HEK293 (cell line): ENCODE data around the gene BTBD18.

Experiments used
- CTCF ChIA-PET: fragments of 350-600 bp; formaldehyde crosslinking; extraction: SDS; loops from one replicate; lab custom pipeline; 2021; ENCODE audit warnings: antibody characterized with exemption; lab: Yijun Ruan, JAX
- POLR2A ChIA-PET: fragments of 300-600 bp; formaldehyde crosslinking; extraction: SDS; loops from one replicate; lab custom pipeline; 2020; ENCODE audit warnings: antibody characterized with exemption, inconsistent platforms; lab: Yijun Ruan, JAX
- H3K27ac ChIP-seq: fragments of 200-500 bp; sonication (Bioruptor generic); 2 replicates; pipeline ENCODE4 v1.5.1; 2014; ENCODE audit warnings: low read depth, low read length, control low read depth, inconsistent platforms; ENCODE audit errors: extremely low read depth
- H3K36me3 ChIP-seq, 2 experiments: fragments of 200-500 bp in 1 of 2; sonication (Bioruptor generic) in 1 of 2; 1 replicate in 1 of 2; 2 replicates in 1 of 2; pipeline ENCODE4 v1.5.1; 2014 to 2017; ENCODE audit warnings: inconsistent platforms in 2 of 2, low read length in 2 of 2; ENCODE audit not compliant: control insufficient read depth in 2 of 2, insufficient read depth in 1 of 2
- H3K4me1 ChIP-seq: fragments of 200-500 bp; sonication (Bioruptor generic); 2 replicates; pipeline ENCODE4 v1.5.1; 2014; ENCODE audit warnings: mild to moderate bottlenecking, low read length, inconsistent platforms; ENCODE audit not compliant: control insufficient read depth, insufficient read depth
- H3K4me3 ChIP-seq: 2 replicates; pipeline ENCODE4 v1.5.1; 2011; ENCODE audit warnings: low read depth, mild to moderate bottlenecking, control low read depth, low read length, moderate library complexity
- H3K9me3 ChIP-seq: fragments of 200-500 bp; sonication (Bioruptor generic); 2 replicates; pipeline ENCODE4 v1.5.1; 2014; ENCODE audit warnings: low read depth, low read length, inconsistent platforms; ENCODE audit not compliant: control insufficient read depth, insufficient read depth
- FEZF1 ChIP-seq: fragments of 450-650 bp; formaldehyde crosslinking; IDR thresholded peaks from 2 replicates; pipeline ENCODE4 v1.5.1; 2016; ENCODE audit warnings: missing biosample characterization, missing genetic modification characterization
- MYNN ChIP-seq: fragments of 450-650 bp; formaldehyde crosslinking; IDR thresholded peaks from 2 replicates; pipeline ENCODE4 v1.5.1; 2016; ENCODE audit warnings: missing biosample characterization, missing genetic modification characterization, borderline replicate concordance
- SALL2 ChIP-seq: fragments of 450-650 bp; formaldehyde crosslinking; IDR thresholded peaks from 2 replicates; pipeline ENCODE4 v1.5.0; 2017; ENCODE audit warnings: missing biosample characterization, mild to moderate bottlenecking, missing genetic modification characterization, borderline replicate concordance
- SCRT1 ChIP-seq: fragments of 450-650 bp; formaldehyde crosslinking; IDR thresholded peaks from 2 replicates; pipeline ENCODE4 v1.5.1; 2016; ENCODE audit warnings: missing biosample characterization, missing genetic modification characterization, borderline replicate concordance
- SP2 ChIP-seq: fragments of 450-650 bp; formaldehyde crosslinking; IDR thresholded peaks from 2 replicates; pipeline ENCODE4 v1.5.1; 2016; ENCODE audit warnings: missing biosample characterization, missing genetic modification characterization
- WT1 ChIP-seq: fragments of 450-650 bp; formaldehyde crosslinking; IDR thresholded peaks from 2 replicates; pipeline ENCODE4 v1.5.1; 2016; ENCODE audit warnings: missing biosample characterization, missing genetic modification characterization
- ZBTB17 ChIP-seq: fragments of 450-650 bp; formaldehyde crosslinking; IDR thresholded peaks from 2 replicates; pipeline ENCODE4 v1.5.1; 2016; ENCODE audit warnings: missing biosample characterization, missing genetic modification characterization
- ZEB2 ChIP-seq: fragments of 450-650 bp; formaldehyde crosslinking; IDR thresholded peaks from 2 replicates; pipeline ENCODE4 v1.5.1; 2016; ENCODE audit warnings: missing biosample characterization, missing genetic modification characterization
- ZNF112 ChIP-seq: fragments of 450-650 bp; formaldehyde crosslinking; IDR thresholded peaks from 2 replicates; pipeline ENCODE4 v1.5.0; 2017; ENCODE audit warnings: missing biosample characterization, missing genetic modification characterization
- ZNF121 ChIP-seq: fragments of 450-650 bp; formaldehyde crosslinking; IDR thresholded peaks from 2 replicates; pipeline ENCODE4 v1.5.1; 2016; ENCODE audit warnings: missing biosample characterization, missing genetic modification characterization
- ZNF223 ChIP-seq: fragments of 450-650 bp; formaldehyde crosslinking; IDR thresholded peaks from 2 replicates; pipeline ENCODE4 v1.5.1; 2016; ENCODE audit warnings: missing biosample characterization, missing genetic modification characterization
- ZNF324 ChIP-seq: fragments of 450-650 bp; formaldehyde crosslinking; IDR thresholded peaks from 2 replicates; pipeline ENCODE4 v1.5.1; 2016; ENCODE audit warnings: missing biosample characterization, missing genetic modification characterization
- ZNF341 ChIP-seq: fragments of 450-650 bp; formaldehyde crosslinking; IDR thresholded peaks from 2 replicates; pipeline ENCODE4; 2016; ENCODE audit warnings: low read depth, missing biosample characterization, missing genetic modification characterization
- ZNF48 ChIP-seq: fragments of 450-650 bp; formaldehyde crosslinking; IDR thresholded peaks from 2 replicates; pipeline ENCODE4 v1.5.1; 2016; ENCODE audit warnings: missing biosample characterization, missing genetic modification characterization
- ZNF529 ChIP-seq: fragments of 450-650 bp; formaldehyde crosslinking; IDR thresholded peaks from 2 replicates; pipeline ENCODE4 v1.5.1; 2017; ENCODE audit warnings: missing genetic modification characterization, missing biosample characterization; ENCODE audit not compliant: insufficient replicate concordance
- ZNF530 ChIP-seq: fragments of 450-650 bp; formaldehyde crosslinking; IDR thresholded peaks from 2 replicates; pipeline ENCODE4 v1.5.1; 2016; ENCODE audit warnings: low read depth, missing biosample characterization, missing genetic modification characterization
- ZNF561 ChIP-seq: fragments of 450-650 bp; IDR thresholded peaks from 2 replicates; pipeline ENCODE4 v1.5.1; 2018; ENCODE audit warnings: missing biosample characterization, missing genetic modification characterization, borderline replicate concordance
- ZNF571 ChIP-seq: fragments of 450-650 bp; formaldehyde crosslinking; IDR thresholded peaks from 2 replicates; pipeline ENCODE4 v1.5.0; 2017; ENCODE audit warnings: missing biosample characterization, missing genetic modification characterization
- ZNF580 ChIP-seq: fragments of 450-650 bp; formaldehyde crosslinking; IDR thresholded peaks from 2 replicates; pipeline ENCODE4 v1.5.1; 2016; ENCODE audit warnings: missing biosample characterization, missing genetic modification characterization
- ZNF596 ChIP-seq: fragments of 450-650 bp; IDR thresholded peaks from 2 replicates; pipeline ENCODE4 v1.5.0; 2018; ENCODE audit warnings: missing biosample characterization, mild to moderate bottlenecking, missing genetic modification characterization, moderate library complexity
- ZNF600 ChIP-seq: fragments of 450-650 bp; formaldehyde crosslinking; IDR thresholded peaks from 2 replicates; pipeline ENCODE4 v1.5.1; 2016; ENCODE audit warnings: missing biosample characterization, missing genetic modification characterization
- ZNF621 ChIP-seq: fragments of 450-650 bp; formaldehyde crosslinking; IDR thresholded peaks from 2 replicates; pipeline ENCODE4 v1.5.1; 2017; ENCODE audit warnings: missing biosample characterization, missing genetic modification characterization
- ZNF660 ChIP-seq: fragments of 450-650 bp; IDR thresholded peaks from 2 replicates; pipeline ENCODE4 v1.5.1; 2018; ENCODE audit warnings: missing biosample characterization, mild to moderate bottlenecking, missing genetic modification characterization
- ZNF701 ChIP-seq: fragments of 450-650 bp; formaldehyde crosslinking; IDR thresholded peaks from 2 replicates; pipeline ENCODE4 v1.5.1; 2016; ENCODE audit warnings: missing biosample characterization, missing genetic modification characterization
- ZNF707 ChIP-seq: fragments of 450-650 bp; formaldehyde crosslinking; IDR thresholded peaks from 2 replicates; pipeline ENCODE4 v1.5.1; 2016; ENCODE audit warnings: missing biosample characterization, missing genetic modification characterization
- ZNF776 ChIP-seq: fragments of 450-650 bp; formaldehyde crosslinking; IDR thresholded peaks from 2 replicates; pipeline ENCODE4 v1.5.0; 2017; ENCODE audit warnings: missing biosample characterization, missing genetic modification characterization, borderline replicate concordance
- ZNF785 ChIP-seq: fragments of 450-650 bp; formaldehyde crosslinking; IDR thresholded peaks from 2 replicates; pipeline ENCODE4 v1.5.1; 2016; ENCODE audit warnings: missing biosample characterization, missing genetic modification characterization
- ZNF843 ChIP-seq: fragments of 450-650 bp; formaldehyde crosslinking; IDR thresholded peaks from 2 replicates; pipeline ENCODE4 v1.5.1; 2016; ENCODE audit warnings: missing biosample characterization, missing genetic modification characterization
- TF ChIP-seq, protein P1 (sequence below): fragments of 450-650 bp; formaldehyde crosslinking; IDR thresholded peaks from 2 replicates; pipeline ENCODE4 v1.5.1; 2016; ENCODE audit warnings: missing biosample characterization, missing genetic modification characterization
- TF ChIP-seq, protein P2 (sequence below): fragments of 450-650 bp; formaldehyde crosslinking; IDR thresholded peaks from 2 replicates; pipeline ENCODE4 v1.5.1; 2016; ENCODE audit warnings: missing biosample characterization, missing genetic modification characterization
- TF ChIP-seq, protein P3 (sequence below): fragments of 450-650 bp; formaldehyde crosslinking; IDR thresholded peaks from 2 replicates; pipeline ENCODE4 v1.5.1; 2016; ENCODE audit warnings: missing biosample characterization, missing genetic modification characterization
- TF ChIP-seq, protein P4 (sequence below): fragments of 450-650 bp; formaldehyde crosslinking; IDR thresholded peaks from 2 replicates; pipeline ENCODE4 v1.5.1; 2016; ENCODE audit warnings: missing biosample characterization, missing genetic modification characterization, borderline replicate concordance

The BTBD18 gene

GRCh38 chr11:57778318-57779037 is 26.9 kb upstream of the BTBD18 start:
- Histone ChIP-seq H3K4me3 (peak overlapping the region; percentile 18), H3K4me1 (peaks cover 12% of the 10 kb centered on the region; the same call in 1 of the 2 replicates), H3K9me3 (no peaks in the 10 kb centered on the region), H3K36me3 (no peaks in the 10 kb centered on the region), H3K27ac (peak overlapping the region; percentile 50)
- ChIA-PET POLR2A (interaction anchor here (0.8 to 2.1 kb wide), 10 partner anchors 10 to 138 kb away, joined by 3 to 50 read pairs (median 6); partner anchors contain the start of genes BTBD18, CTNND1, MED19 and SELENOH), CTCF (interaction anchor here (0.7 to 1.4 kb wide), 6 partner anchors 13 to 542 kb away, joined by 3 to 14 read pairs (median 4); partner anchors contain the start of genes BTBD18 and CTNND1)
- TF ChIP-seq ZNF701 (tag by site-specific recombination): no peak
- TF ChIP-seq ZNF843: no peak
- no peak for TF ChIP-seq ZNF121
- TF ChIP-seq, protein P1, sequence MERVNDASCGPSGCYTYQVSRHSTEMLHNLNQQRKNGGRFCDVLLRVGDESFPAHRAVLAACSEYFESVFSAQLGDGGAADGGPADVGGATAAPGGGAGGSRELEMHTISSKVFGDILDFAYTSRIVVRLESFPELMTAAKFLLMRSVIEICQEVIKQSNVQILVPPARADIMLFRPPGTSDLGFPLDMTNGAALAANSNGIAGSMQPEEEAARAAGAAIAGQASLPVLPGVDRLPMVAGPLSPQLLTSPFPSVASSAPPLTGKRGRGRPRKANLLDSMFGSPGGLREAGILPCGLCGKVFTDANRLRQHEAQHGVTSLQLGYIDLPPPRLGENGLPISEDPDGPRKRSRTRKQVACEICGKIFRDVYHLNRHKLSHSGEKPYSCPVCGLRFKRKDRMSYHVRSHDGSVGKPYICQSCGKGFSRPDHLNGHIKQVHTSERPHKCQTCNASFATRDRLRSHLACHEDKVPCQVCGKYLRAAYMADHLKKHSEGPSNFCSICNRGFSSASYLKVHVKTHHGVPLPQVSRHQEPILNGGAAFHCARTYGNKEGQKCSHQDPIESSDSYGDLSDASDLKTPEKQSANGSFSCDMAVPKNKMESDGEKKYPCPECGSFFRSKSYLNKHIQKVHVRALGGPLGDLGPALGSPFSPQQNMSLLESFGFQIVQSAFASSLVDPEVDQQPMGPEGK (tag by site-specific recombination): peak; percentile 74
- no peak for TF ChIP-seq ZNF530 (tag by site-specific recombination)
- no peak for TF ChIP-seq ZNF324 (tag by site-specific recombination)
- TF ChIP-seq SALL2 (tag by site-specific recombination): no peak
- peak; percentile 72 for TF ChIP-seq FEZF1 (tag by site-specific recombination)
- peak; percentile 58 for TF ChIP-seq ZNF660 (tag by site-specific recombination)
- no peak for TF ChIP-seq ZNF596
- no peak for TF ChIP-seq ZNF776 (tag by site-specific recombination)
- no peak for TF ChIP-seq ZNF707 (tag by site-specific recombination)
- TF ChIP-seq, protein P2, sequence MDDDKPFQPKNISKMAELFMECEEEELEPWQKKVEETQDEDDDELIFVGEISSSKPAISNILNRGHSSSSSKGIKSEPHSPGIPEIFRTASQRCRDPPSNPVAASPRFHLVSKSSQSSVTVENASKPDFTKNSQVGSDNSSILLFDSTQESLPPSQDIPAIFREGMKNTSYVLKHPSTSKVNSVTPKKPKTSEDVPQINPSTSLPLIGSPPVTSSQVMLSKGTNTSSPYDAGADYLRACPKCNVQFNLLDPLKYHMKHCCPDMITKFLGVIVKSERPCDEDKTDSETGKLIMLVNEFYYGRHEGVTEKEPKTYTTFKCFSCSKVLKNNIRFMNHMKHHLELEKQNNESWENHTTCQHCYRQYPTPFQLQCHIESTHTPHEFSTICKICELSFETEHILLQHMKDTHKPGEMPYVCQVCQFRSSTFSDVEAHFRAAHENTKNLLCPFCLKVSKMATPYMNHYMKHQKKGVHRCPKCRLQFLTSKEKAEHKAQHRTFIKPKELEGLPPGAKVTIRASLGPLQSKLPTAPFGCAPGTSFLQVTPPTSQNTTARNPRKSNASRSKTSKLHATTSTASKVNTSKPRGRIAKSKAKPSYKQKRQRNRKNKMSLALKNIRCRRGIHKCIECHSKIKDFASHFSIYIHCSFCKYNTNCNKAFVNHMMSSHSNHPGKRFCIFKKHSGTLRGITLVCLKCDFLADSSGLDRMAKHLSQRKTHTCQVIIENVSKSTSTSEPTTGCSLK (tag by site-specific recombination): no peak
- no peak for TF ChIP-seq ZNF580 (tag by site-specific recombination)
- peak; percentile 95 for TF ChIP-seq ZNF600 (tag by site-specific recombination)
- TF ChIP-seq ZNF48 (tag by site-specific recombination): no peak
- TF ChIP-seq ZNF223 (tag by site-specific recombination): no peak
- TF ChIP-seq ZEB2 (tag by site-specific recombination): peak; percentile 68; the same call in 1 of the 2 replicates
- TF ChIP-seq ZBTB17: peak; percentile 94
- no peak for TF ChIP-seq ZNF112 (tag by site-specific recombination)
- TF ChIP-seq ZNF341 (tag by site-specific recombination): no peak
- TF ChIP-seq WT1: peak; percentile 53; the same call in 1 of the 2 replicates
- peak; percentile 49 for TF ChIP-seq SP2 (tag by site-specific recombination)
- no peak for TF ChIP-seq ZNF785
- TF ChIP-seq MYNN: no peak
- no peak for TF ChIP-seq ZNF571 (tag by site-specific recombination)
- TF ChIP-seq, protein P3, sequence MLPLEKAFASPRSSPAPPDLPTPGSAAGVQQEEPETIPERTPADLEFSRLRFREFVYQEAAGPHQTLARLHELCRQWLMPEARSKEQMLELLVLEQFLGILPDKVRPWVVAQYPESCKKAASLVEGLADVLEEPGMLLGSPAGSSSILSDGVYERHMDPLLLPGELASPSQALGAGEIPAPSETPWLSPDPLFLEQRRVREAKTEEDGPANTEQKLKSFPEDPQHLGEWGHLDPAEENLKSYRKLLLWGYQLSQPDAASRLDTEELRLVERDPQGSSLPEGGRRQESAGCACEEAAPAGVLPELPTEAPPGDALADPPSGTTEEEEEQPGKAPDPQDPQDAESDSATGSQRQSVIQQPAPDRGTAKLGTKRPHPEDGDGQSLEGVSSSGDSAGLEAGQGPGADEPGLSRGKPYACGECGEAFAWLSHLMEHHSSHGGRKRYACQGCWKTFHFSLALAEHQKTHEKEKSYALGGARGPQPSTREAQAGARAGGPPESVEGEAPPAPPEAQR (tag by site-specific recombination): no peak
- no peak for TF ChIP-seq ZNF529 (tag by site-specific recombination)
- no peak for TF ChIP-seq ZNF621 (tag by site-specific recombination)
- no peak for TF ChIP-seq SCRT1 (tag by site-specific recombination)
- TF ChIP-seq, protein P4, sequence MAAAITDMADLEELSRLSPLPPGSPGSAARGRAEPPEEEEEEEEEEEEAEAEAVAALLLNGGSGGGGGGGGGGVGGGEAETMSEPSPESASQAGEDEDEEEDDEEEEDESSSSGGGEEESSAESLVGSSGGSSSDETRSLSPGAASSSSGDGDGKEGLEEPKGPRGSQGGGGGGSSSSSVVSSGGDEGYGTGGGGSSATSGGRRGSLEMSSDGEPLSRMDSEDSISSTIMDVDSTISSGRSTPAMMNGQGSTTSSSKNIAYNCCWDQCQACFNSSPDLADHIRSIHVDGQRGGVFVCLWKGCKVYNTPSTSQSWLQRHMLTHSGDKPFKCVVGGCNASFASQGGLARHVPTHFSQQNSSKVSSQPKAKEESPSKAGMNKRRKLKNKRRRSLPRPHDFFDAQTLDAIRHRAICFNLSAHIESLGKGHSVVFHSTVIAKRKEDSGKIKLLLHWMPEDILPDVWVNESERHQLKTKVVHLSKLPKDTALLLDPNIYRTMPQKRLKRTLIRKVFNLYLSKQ: no peak
- TF ChIP-seq ZNF561 (tag by site-specific recombination): no peak
